NCI-H2227 (cell line): ENCODE data around the gene DICER1.
A peak's percentile ranks its signal among the peaks of the same experiment; 100 is the strongest.
"Not testable (repeated sequence)": the region's sequence is repeated elsewhere in the genome, so short reads cannot be mapped to it uniquely, and the experiment has no call there.

Experiments
- DNase-seq: peaks from one replicate; lab custom pipeline; 2025; ENCODE audit not compliant: unreplicated experiment; lab: John Stamatoyannopoulos, UW

DICER1 gene

GRCh38 chr14:95185767-95186392, 28.6 kb upstream of the DICER1 start:
- no peak for DNase-seq

- no peak for DNase-seq
These were observed 27.9 kb upstream of the DICER1 start for GRCh38 chr14:95185033-95185766.

- no peak for DNase-seq
These were observed 27.1 kb upstream of the DICER1 start for GRCh38 chr14:95184413-95184790.

- no peak for DNase-seq
These were observed 26.4 kb upstream of the DICER1 start for GRCh38 chr14:95183532-95184412.

GRCh38 chr14:95183082-95183481, 25.8 kb upstream of the DICER1 start:
- DNase-seq = no peak

GRCh38 chr14:95182379-95182778, 25.1 kb upstream of the DICER1 start:
- DNase-seq = no peak

- no peak for DNase-seq
These were observed 23.8 kb upstream of the DICER1 start for GRCh38 chr14:95180966-95181741.

- DNase-seq = not testable (repeated sequence)
These were observed 18.3 kb upstream of the DICER1 start for GRCh38 chr14:95175670-95176069.

- no peak for DNase-seq
These were observed 17.0 kb upstream of the DICER1 start for GRCh38 chr14:95174184-95174792.

GRCh38 chr14:95173518-95173917, 16.2 kb upstream of the DICER1 start:
- no peak for DNase-seq

GRCh38 chr14:95167177-95167576, 9.8 kb upstream of the DICER1 start:
- DNase-seq = no peak

- DNase-seq = no peak
These were observed 8.2 kb upstream of the DICER1 start for GRCh38 chr14:95165517-95165916.

GRCh38 chr14:95164506-95164905, 7.2 kb upstream of the DICER1 start:
- no peak for DNase-seq

GRCh38 chr14:95163666-95164065, 6.3 kb upstream of the DICER1 start:
- DNase-seq = no peak

GRCh38 chr14:95163132-95163531, 5.8 kb upstream of the DICER1 start:
- DNase-seq = no peak

GRCh38 chr14:95162641-95163040, 5.3 kb upstream of the DICER1 start:
- DNase-seq = no peak

- no peak for DNase-seq
These were observed 342 bp downstream of the DICER1 start for GRCh38 chr14:95157048-95157326.

- peak; percentile 49 for DNase-seq
These were observed 925 bp downstream of the DICER1 start for GRCh38 chr14:95156161-95157047.

- DNase-seq = no peak
These were observed 2.3 kb downstream of the DICER1 start for GRCh38 chr14:95155045-95155444.

GRCh38 chr14:95153866-95154265, 3.5 kb downstream of the DICER1 start:
- no peak for DNase-seq
